HG02885 (cell line): ENCODE results near the gene AMH.
A peak's percentile ranks its signal among the peaks of the same experiment; 100 is the strongest.

Experiments
- ATAC-seq: cut with Tn5 transposase; IDR thresholded peaks from one replicate; pipeline ENCODE4 v1.9.1; 2021; ENCODE audit warnings: mild to moderate bottlenecking; ENCODE audit not compliant: unreplicated experiment, poor library complexity

AMH gene

DNA sequence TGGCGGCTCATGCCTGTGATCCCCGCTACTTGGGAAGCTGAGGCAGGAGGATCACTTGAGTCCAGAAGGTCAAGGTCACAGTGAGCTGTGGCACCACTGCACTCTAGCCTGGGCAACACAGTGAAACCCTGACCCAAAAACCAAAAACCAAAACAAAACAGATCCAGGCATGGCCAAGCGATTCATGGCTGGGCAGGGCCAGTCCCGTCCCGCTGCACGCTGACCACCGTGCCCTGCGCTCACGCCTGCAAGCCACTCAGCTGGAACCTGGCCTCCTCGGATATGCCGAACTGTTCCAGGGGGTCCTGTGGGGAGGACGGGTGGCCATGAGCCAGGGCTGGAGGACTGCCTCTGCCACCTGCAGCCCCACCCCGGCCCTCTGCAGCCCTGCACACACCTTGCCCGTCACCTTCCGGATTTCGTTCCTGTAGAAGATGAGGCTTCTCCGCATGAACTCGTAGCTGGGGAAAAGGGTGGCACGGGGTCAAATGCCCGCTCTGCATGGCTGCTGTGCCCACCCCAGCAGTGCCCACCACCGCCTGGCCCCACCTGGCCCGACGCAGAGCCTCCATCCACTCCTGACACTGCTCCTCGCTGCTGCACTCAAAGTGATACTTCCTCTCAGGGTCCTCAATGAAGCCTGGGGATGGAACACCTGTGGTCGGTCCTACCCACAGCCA is 15.4 kb upstream of the AMH start:
- no peak for ATAC-seq

DNA sequence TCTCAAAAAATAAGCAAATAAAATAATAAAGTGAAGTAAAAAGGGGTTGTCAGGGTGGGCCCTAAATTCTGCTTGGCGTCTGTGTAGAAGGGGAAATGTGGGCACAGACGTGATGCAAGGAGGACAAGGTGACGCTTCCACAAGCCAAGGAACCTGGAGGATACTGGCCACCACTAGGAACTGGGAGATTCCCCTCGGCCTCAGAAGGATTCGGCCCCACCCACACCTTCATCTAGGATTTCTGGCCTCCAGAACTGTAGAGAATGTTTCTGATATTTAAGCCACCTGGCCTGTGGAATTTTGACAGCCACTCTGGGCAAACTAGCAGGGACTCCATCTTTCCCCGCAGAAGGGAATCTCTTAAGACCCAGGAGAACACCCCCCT is 14.1 kb upstream of the AMH start:
- ATAC-seq: no peak

DNA sequence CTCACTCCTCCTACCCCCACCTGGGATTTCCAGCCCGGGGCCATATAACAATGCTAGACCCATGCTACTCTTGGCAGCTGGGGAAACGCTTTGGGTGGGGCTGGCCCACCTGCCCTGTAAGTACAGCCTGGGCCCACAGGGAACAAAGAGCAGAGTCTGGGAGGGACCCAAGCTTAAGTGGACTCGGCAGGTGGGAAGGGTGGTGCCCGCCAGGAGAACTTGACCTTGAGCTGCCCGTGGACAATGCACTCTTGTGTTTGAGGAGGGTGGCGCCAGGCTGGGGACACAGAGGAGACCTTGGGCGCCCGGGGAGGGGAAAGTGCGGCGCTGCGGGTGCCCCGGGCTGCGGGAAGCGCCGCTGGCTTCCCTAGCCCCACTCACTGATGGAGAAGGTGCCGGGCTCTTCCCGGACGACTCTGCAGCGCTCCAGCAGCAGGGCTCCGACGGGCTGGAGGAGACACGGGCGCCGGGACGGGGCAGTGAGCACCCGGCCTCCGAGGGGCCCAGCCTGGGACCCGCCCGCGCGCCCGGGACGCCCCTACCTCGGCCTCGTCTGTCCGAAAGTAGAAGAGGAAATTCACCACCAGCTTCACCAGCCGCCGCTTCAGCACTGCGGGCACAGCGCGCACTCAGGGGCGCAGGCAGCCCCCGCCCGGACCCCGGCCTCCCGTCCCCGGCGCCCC is 13.6 kb upstream of the AMH start:
- peak; percentile 9 for ATAC-seq

DNA sequence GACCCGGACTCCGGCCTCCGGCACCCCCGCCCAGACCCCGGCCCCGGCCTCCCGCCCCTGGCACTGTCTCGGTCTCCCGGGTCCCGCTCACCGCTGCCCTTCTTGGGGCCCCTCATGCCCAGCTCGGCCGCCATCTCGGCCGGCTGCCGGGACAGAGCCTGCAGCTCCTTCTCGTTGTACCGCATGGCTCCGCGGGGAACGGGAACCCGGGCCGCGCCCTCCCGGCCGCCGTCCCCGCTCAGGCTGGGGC is 13.1 kb upstream of the AMH start:
- ATAC-seq: peak; percentile 14

DNA sequence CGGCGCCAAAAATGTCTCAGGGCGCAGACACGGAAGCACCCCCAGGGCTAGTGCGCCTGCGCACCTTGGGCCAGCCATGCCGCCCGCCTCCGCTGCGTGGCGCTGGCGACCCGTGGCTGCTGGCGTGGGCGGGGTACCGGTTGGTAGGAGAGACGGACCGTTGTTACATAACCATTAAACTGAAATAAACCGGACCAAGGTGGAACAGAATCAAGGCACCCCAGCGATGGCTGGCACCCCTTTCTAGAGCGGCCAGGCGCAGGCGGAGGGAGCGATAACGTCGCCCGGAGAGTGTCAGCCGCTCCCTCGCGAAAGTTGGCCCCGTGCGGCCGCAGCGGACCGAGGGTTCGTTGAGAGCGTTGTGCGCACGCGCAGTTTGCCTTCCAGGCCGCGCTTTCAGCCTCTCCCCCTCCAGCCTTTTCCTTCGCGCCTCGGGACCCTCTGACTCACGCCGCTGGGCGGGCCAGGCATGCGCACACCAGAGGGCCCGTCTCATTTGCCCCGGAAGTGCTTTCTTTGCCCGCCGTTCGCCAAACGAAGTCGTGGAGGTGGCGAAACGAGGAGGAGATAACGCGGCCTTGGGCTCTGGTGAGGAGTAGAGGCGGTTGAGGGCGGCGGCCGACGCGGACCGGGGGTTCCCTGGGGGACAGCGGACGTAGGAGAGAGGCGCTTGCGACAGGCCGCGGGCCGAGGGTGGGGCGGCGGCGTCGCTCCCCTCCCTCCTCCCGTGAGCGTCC is 12.6 kb upstream of the AMH start, which contains the start of the genes PLEKHJ1 and SF3A2:
TSS of gene PLEKHJ1 (minus strand) at position 16 of the 737 bp plus-strand sequence. CDS start 81 bp downstream, outside the sequence.
TSS of gene SF3A2 (plus strand) at position 511 of the 737 bp plus-strand sequence. CDS start 6,595 bp downstream, outside the sequence.
- peak; percentile 80 for ATAC-seq

DNA sequence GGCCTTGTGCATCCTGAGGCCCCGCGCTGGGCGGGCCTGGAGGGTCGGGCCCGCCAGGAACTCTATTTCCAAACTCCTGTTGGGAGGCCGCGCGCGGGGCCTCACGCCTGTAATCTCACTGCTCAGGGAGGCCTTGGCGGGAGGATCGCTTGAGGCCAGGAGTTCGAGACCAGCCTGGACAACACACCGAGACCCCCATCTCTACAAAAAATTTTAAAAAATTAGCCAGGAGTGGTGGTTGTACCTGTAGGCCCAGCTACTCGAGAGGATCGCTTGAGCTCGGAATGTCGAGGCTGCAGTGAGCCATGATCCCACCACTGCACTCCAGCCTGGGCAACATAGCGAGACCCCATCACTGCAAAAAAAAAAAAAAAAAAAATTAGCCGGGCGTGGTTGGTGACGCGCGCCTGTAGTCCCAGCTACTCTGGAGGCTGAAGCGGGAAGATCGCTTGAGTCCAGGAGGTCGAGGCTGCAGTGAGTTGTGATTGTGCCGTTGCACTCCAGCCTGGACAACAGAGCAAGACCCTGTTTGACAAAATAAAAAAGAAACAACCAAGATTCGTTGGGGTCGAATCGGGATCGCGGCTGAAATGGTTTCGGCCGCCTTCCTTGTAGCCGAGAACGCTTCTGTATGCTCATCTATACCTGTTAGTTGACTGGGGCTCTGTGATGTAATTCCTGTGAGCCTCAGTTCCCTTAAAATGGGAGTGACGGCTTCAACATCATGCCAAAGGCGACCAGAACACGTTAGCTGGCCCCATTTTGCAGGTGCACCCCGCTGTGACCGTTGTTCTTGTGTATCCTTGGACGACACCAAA is 11.9 kb upstream of the AMH start:
- ATAC-seq: no peak

DNA sequence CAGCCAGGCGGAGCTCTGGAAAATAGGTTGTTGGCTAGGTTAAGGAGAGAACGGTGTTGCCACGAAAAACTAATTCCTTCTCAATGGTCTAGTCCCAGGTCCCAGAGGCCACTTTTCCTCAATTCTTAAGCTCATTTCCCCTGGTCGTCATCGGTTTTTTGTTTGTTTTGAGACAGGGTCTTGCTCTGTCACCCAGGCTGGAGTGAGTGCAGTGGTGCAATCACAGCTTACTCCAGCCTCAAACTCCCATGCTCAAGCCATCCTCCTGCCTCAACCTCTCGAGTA is 11.3 kb upstream of the AMH start:
- no peak for ATAC-seq

DNA sequence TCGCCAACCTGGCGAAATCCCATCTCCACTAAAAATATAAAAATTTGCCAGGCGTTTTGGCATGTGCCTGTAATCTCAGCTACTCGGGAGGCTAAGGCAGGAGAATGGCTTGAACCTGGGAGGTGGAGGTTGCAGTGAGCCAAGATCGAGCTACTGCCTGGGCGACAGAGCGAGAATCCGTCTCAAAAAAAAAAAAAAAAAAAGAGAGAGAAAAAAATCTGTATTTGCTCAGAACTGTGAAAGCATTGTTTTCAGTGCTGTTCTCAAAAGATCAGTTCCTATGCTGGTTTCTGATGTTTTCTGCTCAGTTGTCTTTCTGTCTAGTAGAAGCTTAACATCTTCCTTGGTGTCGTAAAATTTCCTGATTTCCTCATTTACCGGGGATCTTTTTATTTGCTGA is 9.9 kb upstream of the AMH start:
- ATAC-seq: no peak

DNA sequence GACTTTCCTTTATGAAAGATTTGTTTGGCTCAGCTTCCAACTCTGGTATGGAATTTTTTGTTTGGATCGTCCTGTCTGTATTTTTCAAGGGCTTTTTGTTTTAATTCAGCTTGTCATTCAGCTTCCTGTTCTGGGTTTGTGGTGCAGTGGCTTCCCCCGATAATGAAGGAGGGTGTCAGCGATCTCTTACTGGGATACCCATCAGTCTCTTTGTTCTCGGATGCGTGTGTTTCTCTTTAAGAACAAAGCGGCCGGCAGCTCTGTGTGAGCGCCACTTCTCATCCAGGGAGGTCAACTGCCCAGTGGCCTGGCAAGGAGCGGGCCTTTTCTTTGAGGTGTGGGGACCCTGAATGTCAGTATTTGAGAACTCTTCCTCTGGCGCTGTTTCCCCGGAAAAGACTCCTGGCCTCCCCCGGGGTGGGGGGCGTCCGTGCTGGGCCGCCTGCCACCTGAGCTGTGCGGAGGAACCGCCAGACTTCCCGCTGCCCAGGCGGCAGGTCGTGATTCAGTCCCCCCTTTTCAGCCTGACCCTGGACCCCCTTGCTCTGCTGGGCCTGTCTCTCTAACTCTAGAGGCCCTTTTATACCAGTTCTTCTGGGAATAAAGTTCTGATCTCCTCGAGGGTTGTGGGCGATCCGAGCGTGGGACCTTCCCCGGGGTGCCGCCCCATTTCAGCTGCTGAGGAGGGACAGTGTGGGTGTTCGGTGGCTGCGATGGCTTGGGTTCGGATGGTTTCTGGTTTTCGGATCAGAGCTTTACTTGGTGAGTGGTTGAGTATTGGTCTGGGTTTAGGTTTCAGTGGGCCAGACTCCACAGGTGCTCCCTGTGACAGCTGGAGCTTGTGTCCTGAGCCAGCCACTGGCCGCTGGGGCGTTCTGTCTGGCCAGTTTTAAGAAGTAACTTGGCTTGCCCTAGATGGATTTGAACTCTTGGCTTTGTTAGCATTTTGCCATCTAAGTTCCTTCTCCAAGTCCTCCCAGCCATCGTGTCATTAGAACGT is 9.1 kb upstream of the AMH start:
- ATAC-seq: no peak

DNA sequence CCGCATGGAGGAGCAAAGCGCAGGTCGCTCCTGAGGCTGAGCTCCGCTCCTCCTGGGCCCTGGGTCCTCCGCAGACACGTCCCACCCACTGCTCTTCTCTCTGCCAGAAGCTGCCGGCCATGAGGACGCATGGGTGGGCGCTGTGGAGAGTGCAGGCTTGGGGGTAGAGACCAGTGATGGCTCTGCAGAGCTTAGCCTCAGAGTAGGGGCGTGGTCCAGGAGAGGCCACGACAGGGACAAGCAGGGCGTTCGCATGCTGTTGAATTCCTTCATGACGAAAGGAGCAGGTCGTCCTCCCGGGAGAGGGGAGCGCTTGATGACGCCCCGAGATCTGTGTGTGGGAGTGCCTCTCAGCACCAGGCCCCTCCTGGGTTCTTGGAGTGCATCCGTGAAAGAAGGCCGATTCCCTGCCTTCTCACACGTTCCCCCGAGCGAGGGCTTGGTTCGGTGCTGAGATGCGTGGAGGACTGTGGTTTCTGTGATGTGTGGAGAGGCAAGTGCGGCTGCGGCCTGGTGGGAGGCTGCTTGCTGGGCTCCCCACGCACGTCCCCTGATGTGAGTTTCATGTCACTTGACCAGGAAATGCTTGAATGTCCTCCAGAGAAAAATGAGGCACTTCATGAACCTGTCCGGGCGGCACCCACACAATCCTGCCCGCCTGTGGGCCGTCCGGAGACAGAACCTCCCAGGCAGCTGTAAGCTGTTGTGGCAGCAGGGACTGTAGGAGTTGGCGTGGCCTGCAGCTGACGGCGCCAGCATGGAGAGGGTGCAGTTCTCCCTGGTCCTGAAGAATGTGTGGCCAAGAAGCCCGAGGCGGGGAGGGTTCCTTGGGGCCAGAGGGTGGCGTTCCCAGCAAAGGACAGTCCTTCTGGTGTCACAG is 8.0 kb upstream of the AMH start:
- no peak for ATAC-seq

DNA sequence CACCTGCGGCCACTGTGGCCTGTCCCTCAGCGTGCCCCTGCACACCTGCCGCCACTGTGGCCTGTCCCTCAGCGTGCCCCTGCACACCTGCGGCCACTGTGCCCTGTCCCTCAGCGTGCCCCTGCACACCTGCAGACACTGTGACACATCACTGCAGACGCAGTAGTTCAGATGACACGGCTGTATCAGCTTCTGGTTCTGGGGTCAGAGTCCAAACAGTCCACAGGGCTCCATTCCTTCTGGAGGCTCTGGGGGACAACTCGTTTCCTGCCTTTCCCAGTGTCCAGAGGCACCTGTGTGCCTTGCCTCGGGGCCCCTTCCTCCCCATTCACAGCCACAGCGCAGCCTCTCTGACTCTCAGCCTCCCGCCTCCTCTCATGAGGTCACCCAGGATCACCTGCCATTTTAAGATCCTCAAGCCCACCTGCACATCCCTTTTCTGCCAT is 7.0 kb upstream of the AMH start:
- ATAC-seq: no peak

DNA sequence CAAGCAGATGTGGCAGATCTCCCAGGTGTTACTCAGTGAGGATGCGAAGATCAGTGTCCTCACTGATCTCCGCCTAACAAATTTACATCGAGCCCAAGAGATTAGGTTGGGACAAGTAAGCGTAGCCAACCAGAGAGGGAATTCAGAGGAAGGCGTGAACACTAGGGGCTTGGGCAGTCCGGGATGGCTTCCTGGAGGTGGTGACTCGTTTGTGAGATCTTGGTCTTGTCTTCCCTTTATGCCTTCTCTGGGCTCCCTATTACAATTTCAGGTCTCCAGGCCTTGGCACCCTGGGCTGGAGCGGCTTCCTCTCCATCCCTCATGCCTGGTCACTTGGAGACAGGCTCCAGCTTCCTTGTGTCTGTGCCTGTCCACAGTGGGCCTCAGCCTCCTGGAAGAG is 6.3 kb upstream of the AMH start:
- no peak for ATAC-seq

DNA sequence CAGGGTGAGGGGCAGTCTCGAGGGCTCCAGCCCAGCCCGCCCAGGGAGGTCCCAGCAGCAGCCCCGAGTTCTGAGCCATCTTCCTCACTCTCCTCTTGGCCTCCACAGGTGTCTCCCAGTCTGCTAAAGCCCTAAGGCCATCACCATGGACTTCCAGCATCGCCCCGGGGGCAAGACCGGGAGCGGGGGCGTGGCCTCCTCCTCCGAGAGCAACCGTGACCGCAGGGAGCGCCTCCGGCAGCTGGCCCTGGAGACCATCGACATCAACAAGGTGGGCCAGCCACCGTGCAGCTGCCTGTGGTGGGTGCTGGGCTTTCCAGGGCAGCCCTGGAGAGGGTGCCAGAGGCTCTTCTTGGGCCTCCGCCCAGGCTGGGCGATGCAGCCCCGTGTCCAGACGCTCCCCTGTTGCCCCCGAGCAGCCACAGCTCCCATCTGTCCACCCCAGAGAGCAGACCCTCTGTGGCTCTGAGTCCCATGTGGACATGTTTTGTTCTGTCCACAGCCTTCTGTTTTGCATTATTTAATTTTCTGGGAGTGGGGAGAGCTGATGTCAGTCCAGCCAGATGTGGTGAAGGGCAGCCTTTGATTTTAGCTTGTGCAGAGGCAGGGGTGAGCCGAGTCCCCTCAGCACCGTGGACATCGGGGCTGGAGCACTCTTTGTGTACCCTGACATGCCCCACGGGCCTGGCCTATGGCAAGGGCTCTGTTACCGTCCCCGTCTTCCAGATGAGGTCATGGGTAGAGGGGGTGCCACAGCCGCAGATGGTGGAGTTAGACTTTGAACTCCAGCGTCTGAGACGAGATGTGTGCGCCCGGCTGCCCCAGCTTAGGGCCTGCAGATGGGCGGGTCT is 5.6 kb upstream of the AMH start:
- no peak for ATAC-seq

DNA sequence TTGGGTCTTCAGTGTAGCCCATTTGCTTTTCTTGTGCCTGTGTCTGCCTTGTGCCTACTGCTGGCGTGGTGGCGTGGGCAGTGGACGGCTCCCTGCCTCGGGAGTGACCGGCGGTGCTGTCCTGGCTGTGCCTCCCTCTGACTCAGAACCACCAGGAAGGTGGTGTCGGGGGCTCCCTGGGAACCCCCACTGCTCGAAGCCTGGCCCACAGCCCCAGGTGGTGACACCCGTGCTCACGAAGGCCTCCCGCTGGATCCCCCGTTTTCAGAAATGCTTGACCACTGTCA is 5.1 kb upstream of the AMH start:
- ATAC-seq: no peak

DNA sequence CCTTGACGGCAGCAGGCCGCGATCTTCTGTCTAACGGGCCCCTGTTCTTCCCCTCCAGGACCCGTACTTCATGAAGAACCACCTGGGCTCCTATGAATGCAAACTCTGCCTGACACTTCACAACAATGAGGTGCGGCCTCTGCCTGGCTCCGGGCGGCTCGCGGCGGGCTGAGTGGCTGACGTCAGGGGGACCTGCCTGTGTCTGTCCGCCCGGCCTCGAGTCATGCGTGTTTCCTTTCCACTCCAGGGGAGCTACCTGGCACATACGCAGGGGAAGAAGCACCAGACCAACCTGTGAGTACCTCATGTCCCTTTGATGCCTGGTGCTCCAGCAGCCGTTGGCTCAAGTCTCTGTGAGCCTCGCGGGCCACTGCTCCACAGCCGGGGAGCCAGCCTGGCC is 4.6 kb upstream of the AMH start:
- no peak for ATAC-seq

DNA sequence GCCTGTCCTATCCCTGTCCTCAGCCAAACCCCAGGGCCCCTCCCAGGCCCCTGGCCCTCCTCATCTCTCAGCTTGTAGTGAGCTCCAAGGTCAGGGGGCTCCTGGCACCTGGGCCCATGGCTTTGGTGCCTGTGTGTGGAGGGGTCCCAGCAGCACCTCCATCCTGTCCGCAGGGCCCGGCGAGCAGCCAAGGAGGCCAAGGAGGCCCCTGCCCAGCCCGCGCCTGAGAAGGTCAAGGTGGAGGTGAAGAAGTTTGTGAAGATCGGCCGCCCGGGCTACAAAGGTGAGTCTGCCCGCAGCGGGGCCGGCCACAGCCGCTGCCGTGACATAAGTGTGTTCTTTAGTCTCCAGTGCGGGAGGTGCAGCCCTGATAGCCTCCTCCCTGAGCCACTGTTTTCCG is 3.9 kb upstream of the AMH start:
- no peak for ATAC-seq

DNA sequence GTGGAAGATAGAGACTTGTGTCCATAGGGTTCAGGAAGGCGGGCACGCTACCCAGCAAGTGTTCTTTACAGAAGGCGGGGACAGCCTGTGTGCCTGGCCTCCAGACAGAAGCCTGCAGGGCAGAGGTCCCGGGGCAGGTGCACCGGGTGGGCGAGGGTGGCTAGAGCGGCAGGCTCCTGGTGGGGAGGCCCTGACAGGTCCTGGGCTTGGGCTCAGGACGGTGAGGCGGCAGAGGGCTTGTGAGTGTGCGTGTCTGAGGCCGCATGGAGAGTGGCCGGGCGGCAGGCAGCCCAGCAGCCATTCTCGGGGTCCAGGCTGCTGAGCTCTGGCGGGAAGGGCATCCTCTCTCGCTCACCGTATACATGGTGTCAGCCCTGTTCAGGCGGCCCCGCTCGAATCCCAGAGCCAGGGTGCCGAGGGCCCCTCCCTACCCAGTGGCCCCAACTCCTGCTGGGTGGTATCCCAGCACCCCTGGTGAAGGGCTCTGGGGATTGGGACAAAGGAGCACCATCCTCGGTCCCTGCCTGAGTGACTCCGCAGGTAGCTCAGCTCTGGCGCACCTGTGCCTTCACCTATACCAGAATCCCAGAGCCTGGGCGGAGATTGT is 3.0 kb upstream of the AMH start:
- no peak for ATAC-seq
